ENCODE measurements around the gene KIAA1549.

KIAA1549 gene

GRCh38 chr7:138873220-138873892, 107.8 kb downstream of the KIAA1549 start:
- no peak overlapping the region for H3K4me3 ChIP-seq (ENCODE audit: low read length)
- TF ChIP-seq CTCF (IDR thresholded peaks at IDR 0.05; ENCODE audit: insufficient read depth, low read depth, low read length, missing control alignments): no peak
- DNase-seq (ENCODE audit: low read depth): no peak

- DNase-seq (ENCODE audit: low read depth): peak; percentile 78
- H3K4me3 ChIP-seq (ENCODE audit: low read length): no peak overlapping the region
- TF ChIP-seq CTCF (IDR thresholded peaks at IDR 0.05; ENCODE audit: insufficient read depth, low read depth, low read length, missing control alignments): no peak
Observed at GRCh38 chr7:138872576-138872975, 108.6 kb downstream of the KIAA1549 start.

GRCh38 chr7:138871814-138872090, 109.4 kb downstream of the KIAA1549 start:
- no peak overlapping the region for H3K4me3 ChIP-seq (ENCODE audit: low read length)
- no peak for DNase-seq (ENCODE audit: low read depth)
- no peak for TF ChIP-seq CTCF (IDR thresholded peaks at IDR 0.05; ENCODE audit: insufficient read depth, low read depth, low read length, missing control alignments)

- H3K4me3 ChIP-seq (ENCODE audit: low read length): no peak overlapping the region
- no peak for TF ChIP-seq CTCF (IDR thresholded peaks at IDR 0.05; ENCODE audit: insufficient read depth, low read depth, low read length, missing control alignments)
- DNase-seq (ENCODE audit: low read depth): no peak
Observed at GRCh38 chr7:138871065-138871813, 110.0 kb downstream of the KIAA1549 start.

GRCh38 chr7:138869353-138869752, 111.8 kb downstream of the KIAA1549 start:
- no peak for TF ChIP-seq CTCF (IDR thresholded peaks at IDR 0.05; ENCODE audit: insufficient read depth, low read depth, low read length, missing control alignments)
- no peak overlapping the region for H3K4me3 ChIP-seq (ENCODE audit: low read length)
- DNase-seq (ENCODE audit: low read depth): no peak

GRCh38 chr7:138868711-138869110, 112.5 kb downstream of the KIAA1549 start:
- no peak for DNase-seq (ENCODE audit: low read depth)
- TF ChIP-seq CTCF (IDR thresholded peaks at IDR 0.05; ENCODE audit: insufficient read depth, low read depth, low read length, missing control alignments): no peak
- no peak overlapping the region for H3K4me3 ChIP-seq (ENCODE audit: low read length)

GRCh38 chr7:138867744-138868143, 113.4 kb downstream of the KIAA1549 start:
- TF ChIP-seq CTCF (IDR thresholded peaks at IDR 0.05; ENCODE audit: insufficient read depth, low read depth, low read length, missing control alignments): no peak
- DNase-seq (ENCODE audit: low read depth): no peak
- H3K4me3 ChIP-seq (ENCODE audit: low read length): no peak overlapping the region
